Stimulated activated naive CD4-positive, alpha-beta T cell (primary cell): ENCODE results near the gene RRBP1.
"Not testable (repeated sequence)": the region's sequence is repeated elsewhere in the genome, so short reads cannot be mapped to it uniquely, and the experiment has no call there.

Source experiments
- DNase-seq, 6 experiments: peaks; one replicate each; lab custom pipeline; 2025; lab: John Stamatoyannopoulos, UW

Gene RRBP1

DNA sequence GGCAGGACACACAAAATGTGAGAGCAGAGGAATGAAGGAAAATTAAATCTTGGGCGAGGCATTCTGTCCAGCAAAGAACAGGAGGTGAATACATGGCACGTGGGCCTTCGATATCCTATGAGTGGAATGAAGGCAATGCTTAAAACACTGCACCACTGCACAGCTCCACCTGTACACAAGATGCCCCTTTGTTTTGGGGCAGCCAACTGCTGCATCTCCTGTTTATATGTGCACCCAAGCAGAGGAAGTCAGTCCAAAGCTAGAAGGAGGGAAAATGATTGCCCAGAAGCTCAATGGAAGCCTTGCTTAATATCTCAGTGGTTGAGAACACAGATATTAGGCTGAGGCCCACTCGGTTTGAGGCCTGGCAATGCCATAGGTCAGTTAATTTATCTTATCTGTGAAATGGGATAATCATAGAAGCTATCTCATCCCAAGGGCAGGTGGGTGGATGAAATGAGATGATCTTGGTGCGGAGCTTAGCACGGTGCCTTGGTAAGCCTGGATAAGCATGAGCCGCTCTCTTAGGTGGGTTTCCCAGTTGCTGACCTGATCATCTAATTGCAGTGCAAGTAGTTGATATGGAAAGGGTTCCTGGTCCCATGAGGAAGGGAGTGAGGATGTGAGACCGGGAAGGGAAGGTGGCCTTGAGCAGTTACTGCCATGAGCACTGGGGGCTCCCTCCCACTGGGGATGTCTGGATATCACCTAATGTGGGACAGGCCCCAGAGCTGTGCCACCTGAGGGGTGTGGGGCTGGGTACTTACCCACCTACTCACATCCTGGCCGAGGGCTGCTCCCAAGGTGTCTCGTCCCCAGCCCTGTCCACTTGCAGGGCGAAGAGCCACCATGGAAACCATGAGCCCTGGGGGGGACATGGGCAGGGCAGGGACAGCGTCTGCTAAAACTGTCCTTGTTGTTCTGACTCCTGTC, 27.6 kb upstream of the RRBP1 start:
- no peak for DNase-seq

DNA sequence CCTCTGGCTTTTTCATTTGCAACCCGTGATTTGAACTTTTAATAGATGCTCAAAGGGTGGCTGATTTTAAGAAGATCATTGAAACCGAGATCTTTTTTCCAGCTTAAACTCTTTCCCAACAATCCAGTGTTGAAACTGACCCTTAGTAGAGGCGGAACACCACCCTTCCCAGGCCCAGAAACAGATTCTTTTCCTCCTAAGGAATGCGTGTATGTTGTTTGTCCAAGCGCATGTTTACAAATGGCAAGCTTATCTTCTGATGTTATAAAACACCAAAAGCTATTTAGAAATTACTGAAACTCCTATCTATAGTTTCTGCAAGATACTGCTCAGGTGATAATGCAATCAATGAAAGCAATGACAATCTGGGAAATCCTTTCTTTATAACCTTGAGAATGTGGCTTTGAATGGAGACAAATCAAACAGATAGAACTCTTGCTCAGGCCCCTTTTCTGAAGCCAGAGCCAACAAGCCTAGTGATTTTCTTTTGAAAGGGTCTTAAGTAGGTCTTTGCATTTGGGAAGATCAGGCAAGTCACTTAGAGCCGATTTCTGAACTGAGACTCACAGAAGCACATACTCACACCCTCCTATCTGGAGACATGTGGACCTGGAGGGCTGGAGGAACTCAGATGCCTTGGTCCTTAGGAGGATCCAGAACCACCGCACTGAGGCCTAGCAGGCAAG, 26.8 kb upstream of the RRBP1 start:
- no peak for DNase-seq

DNA sequence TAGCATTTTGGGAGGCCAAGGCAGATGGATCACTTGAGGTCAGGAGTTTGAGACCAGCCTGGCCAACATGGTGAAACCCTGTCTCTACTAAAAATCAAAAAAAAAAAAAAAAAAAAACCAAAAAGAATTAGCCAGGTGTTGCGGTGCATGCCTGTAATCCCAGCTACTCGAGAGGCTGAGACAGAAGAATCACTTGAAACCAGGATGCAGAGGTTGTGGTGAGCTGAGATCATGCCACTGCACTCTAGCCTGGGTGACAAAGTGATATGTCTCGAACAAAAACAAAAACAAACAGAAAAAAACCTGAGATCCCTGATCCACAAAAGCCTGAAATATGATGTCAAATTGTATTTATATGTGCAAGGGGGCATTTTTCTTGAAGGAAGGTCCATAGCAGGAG, 25.9 kb upstream of the RRBP1 start:
- DNase-seq, result not testable (repeated sequence)

DNA sequence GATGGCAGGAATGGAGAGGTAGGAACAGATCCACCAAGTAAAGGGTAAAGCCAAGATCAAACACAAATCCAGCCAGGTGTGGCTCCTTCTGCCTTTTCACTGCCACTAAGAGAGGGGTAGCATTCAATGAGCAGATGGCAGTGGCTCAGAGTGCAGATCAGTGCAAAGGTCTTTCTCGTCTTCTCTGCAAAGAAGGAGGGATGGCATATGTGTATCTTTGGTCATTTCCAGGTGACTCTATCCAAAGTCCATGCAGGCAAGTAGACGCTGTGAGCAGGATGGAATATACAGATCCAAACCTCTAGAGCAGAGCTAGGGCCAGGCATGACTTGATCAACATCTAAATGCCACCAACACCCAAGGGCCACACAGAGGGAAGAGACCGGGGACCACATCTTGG, 24.6 kb upstream of the RRBP1 start:
- no peak for DNase-seq

DNA sequence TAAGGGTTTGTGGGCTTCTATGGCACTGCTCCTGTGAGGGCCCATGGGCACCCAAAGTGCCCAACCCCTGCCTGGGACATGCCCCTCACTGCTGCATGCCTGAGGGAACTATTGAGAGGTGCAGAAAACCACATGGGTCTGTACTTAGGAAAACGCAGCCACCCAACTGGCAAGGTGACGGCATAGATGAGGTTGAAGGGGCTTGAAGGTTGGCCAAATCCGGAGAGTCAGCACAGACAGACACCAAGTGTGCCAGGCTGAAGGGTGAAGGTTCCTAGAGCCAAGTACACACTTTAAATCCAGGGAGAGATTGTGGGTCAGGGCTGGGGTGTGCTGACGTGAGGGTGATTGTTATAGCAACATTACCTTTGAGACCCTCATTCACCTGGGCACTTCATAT, 23.9 kb upstream of the RRBP1 start:
- no peak for DNase-seq

DNA sequence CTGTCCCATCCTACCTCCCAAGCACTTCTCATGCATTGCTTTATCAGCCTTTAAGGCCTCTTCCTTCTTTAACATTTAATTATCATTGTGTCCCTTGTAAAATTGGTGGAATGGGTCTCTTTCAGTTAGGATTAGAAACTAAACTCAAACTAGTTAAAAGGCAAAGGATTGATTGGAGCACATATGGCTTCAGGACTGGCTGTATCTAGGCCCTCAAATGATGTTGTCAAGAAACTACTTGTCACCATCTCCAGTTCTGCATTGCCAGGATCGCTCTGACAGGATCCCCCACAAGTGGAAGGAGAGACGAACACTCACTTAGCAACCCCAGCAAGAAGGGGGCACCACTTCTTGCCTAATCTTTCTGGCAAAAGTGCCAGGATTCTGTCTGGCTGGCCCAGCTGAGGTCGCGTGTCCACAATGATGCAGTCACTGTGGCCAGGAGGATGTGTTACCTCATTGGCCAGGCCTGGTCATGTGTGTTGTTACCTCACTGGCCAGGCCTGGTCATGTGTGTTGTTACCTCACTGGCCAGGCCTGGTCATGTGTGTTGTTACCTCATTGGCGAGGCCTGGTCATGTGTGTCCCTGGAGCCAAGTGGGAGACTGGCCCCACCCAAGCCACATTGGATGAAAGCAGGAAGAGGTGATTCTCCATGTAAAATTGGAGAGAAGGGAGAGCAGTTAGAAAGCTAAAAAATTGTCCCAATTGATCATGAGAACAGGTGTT, 22.7 kb upstream of the RRBP1 start:
- DNase-seq, result no peak

DNA sequence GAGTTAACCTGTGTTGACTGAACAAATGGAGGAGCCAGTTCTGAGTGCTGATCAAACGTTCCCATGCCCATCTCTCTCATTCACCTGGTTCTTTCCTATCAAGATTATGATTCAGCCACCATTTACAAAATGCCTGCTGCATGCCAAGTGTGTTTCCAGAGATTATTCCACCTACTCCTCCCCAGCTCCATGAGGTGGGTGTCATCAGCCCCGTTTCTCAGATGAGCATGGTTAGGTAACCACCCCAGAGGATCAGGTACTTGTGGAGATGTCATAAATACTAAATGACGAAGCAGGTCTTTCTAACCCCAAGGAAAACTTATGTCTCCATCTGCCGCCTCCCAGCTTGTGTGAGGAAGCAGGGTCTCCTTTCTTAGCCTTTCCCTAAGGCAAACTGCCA, 19.8 kb upstream of the RRBP1 start:
- no peak for DNase-seq

GRCh38 chr20:17700637-17701036, 18.6 kb upstream of the RRBP1 start:
- no peak for DNase-seq

GRCh38 chr20:17699931-17700351, 17.9 kb upstream of the RRBP1 start, which contains the start of gene BANF2:
BANF2 (plus strand) TSS chr20:17699966; CDS start chr20:17725026, 25,060 bp downstream.
- DNase-seq, result no peak

GRCh38 chr20:17698384-17698783, 16.3 kb upstream of the RRBP1 start:
- no peak for DNase-seq

- DNase-seq, result no peak
Observed at GRCh38 chr20:17697171-17697570, 15.1 kb upstream of the RRBP1 start.

- DNase-seq, result no peak
Observed at GRCh38 chr20:17696287-17696686, 14.2 kb upstream of the RRBP1 start.

- no peak for DNase-seq
Observed at GRCh38 chr20:17694767-17695166, 12.7 kb upstream of the RRBP1 start.

DNA sequence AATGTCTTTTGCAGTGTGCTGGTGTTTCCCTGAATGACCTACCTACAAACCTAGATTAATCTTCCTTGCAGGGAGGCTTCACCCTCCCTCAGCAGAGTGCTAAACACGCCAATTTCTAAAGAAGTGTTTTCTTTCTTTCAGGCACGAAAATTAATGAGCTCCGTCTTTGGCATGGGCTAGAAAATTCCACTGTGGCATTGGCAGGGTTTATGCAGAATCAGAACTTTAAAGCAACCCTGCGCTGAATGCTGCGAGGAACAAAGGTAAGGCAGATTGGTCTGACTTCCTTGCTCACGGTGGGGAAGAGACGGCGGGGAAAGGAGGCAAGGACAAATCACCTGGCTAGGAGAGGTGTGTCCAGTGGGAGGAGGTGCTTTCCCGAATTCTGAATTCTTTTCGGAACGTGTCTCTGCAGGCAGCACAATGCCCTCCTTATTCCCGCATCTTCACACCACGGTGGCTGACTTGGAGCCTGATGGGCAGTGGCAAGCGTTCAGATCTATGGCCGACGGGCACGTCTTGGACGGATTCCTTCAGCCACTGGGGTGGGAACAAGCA, 11.5 kb upstream of the RRBP1 start:
- no peak for DNase-seq

GRCh38 chr20:17691758-17692157, 9.7 kb upstream of the RRBP1 start:
- DNase-seq, result no peak

GRCh38 chr20:17690144-17690543, 8.1 kb upstream of the RRBP1 start:
- DNase-seq, result no peak

DNA sequence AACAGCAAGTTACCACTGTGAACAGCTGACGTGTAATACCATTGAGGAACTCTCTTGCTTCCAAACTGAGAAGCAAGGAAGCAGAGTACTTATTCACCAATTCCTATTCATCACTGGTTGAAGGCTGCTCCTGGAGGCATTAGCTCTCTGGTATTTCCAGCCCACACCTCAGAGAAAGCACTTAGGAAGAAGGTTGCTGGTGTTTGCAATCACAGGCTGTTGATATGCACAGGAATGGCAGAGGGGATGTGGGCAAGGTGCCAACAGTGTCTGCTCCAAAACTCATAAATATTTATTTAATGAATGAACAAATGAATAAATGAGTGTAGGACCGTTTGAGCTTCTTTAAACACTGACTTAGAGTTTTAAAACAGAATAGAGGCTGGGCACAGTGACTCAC, 6.9 kb upstream of the RRBP1 start:
- no peak for DNase-seq

DNA sequence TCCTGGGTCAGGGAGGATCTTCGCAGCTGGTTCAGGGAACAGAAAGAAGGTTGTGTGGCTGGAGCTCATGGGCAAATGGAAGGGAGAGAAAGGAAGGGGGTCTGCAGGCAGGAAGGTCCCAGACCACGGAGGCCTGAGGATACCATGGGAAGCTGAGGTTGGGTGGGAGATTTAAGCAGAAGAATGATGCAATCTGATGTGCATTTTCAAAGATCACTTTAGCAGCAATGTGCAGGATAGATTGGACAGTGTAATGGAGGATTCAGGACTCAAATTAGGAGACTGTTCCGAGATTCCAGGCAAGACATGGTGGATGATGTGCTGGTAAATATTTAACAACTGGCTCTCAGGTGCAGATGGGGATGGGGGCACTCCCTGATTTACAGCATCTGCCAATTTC, 5.8 kb upstream of the RRBP1 start:
- no peak for DNase-seq

DNA sequence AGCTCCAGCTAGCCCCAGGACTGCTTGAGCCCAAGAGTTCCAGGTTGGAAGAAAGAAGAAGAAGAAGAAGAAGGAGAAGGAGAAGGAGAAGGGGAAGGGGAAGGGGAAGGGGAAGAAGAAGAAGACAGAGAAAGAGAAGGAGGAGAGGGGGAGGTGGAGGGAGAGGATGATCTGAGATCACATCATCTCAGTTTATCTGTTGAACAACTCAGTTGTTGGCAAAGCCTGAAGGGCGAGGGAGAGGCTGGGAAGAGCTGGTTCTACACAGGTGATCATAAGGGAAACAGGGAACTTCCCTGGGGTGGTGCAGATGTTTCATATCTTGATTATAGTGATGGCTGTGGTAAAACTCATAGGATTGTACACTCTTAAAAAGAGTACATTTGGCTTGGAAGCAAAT, 3.1 kb upstream of the RRBP1 start:
- no peak for DNase-seq

DNA sequence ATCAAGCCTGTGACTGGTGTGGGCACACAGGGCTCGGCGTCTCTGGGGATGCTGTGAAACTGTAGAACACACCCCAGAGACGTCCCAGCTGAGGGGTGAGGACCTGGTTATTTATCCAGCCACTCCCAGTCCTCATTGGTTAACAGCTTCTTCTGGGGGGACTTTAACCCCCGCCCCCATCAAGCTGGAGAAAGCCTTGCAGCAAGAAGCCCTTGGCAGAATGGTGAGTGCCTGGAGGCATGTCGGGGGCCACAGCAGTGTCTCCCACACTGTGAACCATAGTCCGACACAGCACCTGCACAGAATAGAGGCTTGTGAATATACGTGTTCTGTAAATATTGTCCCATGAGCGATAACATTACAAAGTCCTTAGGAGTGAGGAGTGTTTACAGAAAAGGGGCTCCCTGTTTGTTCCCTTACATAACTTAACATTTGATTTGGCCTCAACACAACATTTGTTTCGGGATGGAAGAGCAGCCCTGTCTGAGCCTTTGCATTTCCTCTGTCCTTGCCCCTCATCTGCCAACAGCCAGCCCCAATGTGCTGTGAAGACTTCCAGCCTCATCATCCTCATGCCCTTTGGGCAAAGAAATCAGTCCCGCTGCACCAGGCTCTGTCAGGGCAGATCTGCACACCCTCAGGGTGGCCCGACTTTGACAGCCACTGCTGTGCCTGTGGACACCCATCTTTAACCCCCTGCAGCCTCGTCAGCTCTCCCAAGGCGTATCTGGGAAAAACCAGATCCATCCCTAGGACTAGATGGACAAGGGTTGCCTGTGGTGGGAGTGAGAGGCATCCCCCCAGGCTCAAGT, 2.2 kb upstream of the RRBP1 start:
- no peak for DNase-seq
